Progenitor cell of endocrine pancreas (in vitro differentiated cells): ENCODE measurements around the gene LHB. TPM values are rescaled to one million over a fixed set of nuclear protein-coding genes. Genes with fewer than 3 reads are reported as not detected.
A peak's percentile ranks its signal among the peaks of the same experiment; 100 is the strongest.
"Not testable (repeated sequence)": the region's sequence is repeated elsewhere in the genome, so short reads cannot be mapped to it uniquely, and the experiment has no call there.

ENCODE experiments used
- DNase-seq: peaks from one replicate; pipeline ENCODE4 v3.0.0; 2021; ENCODE audit warnings: low spot score; ENCODE audit not compliant: unreplicated experiment
- H3K27ac Mint-ChIP-seq: 2 replicates; pipeline ENCODE4 v1.8.0; 2021; ENCODE audit warnings: mild to moderate bottlenecking, moderate library complexity, mixed read lengths
- H3K27me3 Mint-ChIP-seq: 2 replicates; pipeline ENCODE4 v1.8.0; 2021; ENCODE audit warnings: mixed read lengths
- H3K36me3 Mint-ChIP-seq: 2 replicates; pipeline ENCODE4 v1.8.0; 2022; ENCODE audit warnings: mixed read lengths; ENCODE audit not compliant: insufficient read depth
- H3K4me1 Mint-ChIP-seq: 2 replicates; pipeline ENCODE4 v1.8.0; 2021; ENCODE audit warnings: low read depth, mixed read lengths
- H3K4me3 Mint-ChIP-seq: 2 replicates; pipeline ENCODE4 v1.8.0; 2021; ENCODE audit warnings: low read depth, mild to moderate bottlenecking, moderate library complexity, mixed read lengths
- H3K9me3 Mint-ChIP-seq: 2 replicates; pipeline ENCODE4 v1.8.0; 2021; ENCODE audit warnings: low read depth, mixed read lengths
- total RNA-seq: library from RNA; stranded (reverse); gene quantifications from 2 replicates; pipeline ENCODE4 v1.2.1, GENCODE V29; 2021
- TF ChIP-seq, protein P1 (sequence below): fragments of 200-600 bp; sonication (generic); IDR thresholded peaks from one replicate; pipeline ENCODE4 v1.5.0; 2021; ENCODE audit warnings: antibody characterized with exemption, mild to moderate bottlenecking; ENCODE audit not compliant: unreplicated experiment

LHB gene
- total RNA-seq, 1 donor from 2014 or later, result not detected

DNA sequence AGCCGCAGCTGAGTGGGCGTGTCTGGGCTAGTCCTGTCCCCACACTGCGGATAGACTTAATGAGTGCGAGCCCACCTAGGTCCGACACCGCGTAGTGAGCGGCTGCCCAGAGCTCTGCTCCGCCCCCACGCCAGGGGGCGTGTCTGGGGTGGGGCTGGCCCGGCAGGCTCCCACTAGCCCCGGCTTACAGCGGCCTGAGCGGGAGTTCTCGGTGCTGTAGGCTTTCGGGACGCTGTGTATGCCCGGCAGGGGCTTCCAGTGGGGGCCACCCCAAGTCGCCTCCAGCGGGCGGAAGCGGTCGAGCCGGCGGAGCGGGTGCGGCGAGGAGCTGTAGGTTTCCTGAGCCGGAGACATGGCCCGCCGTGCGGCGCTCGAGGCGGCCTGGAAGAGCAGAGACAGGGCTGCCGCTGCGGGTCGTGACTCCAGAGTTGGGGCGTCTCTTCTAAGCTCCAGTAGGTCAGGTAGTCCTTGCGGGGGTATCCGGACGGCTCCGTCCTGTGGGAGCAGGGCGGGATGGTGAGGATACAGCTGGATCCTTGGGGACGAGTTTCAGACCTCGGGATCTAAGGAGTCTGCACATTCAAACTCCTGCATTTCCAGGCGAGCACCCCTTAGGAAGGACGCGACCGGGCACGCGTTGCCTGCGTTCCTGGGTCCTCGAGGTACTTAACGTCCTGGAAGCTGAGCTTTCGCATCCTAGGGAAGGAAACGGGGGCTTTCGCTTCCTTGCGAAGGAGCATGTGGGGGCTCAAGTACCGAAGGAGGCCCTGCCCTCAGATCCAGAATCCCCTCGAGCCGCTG, 39.4 kb upstream of the LHB start:
- Mint-ChIP-seq H3K4me1 (peaks cover 4% of the 10 kb centered on the region), H3K27ac (no peak overlapping the region), H3K9me3 (no peaks in the 10 kb centered on the region), H3K36me3 (no peaks in the 10 kb centered on the region), H3K4me3 (peak overlapping the region; percentile 68), H3K27me3 (peaks cover 67% of the 10 kb centered on the region)
- TF ChIP-seq, protein P1, sequence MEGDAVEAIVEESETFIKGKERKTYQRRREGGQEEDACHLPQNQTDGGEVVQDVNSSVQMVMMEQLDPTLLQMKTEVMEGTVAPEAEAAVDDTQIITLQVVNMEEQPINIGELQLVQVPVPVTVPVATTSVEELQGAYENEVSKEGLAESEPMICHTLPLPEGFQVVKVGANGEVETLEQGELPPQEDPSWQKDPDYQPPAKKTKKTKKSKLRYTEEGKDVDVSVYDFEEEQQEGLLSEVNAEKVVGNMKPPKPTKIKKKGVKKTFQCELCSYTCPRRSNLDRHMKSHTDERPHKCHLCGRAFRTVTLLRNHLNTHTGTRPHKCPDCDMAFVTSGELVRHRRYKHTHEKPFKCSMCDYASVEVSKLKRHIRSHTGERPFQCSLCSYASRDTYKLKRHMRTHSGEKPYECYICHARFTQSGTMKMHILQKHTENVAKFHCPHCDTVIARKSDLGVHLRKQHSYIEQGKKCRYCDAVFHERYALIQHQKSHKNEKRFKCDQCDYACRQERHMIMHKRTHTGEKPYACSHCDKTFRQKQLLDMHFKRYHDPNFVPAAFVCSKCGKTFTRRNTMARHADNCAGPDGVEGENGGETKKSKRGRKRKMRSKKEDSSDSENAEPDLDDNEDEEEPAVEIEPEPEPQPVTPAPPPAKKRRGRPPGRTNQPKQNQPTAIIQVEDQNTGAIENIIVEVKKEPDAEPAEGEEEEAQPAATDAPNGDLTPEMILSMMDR, result peak; percentile 39
- DNase-seq, result peak; percentile 51

DNA sequence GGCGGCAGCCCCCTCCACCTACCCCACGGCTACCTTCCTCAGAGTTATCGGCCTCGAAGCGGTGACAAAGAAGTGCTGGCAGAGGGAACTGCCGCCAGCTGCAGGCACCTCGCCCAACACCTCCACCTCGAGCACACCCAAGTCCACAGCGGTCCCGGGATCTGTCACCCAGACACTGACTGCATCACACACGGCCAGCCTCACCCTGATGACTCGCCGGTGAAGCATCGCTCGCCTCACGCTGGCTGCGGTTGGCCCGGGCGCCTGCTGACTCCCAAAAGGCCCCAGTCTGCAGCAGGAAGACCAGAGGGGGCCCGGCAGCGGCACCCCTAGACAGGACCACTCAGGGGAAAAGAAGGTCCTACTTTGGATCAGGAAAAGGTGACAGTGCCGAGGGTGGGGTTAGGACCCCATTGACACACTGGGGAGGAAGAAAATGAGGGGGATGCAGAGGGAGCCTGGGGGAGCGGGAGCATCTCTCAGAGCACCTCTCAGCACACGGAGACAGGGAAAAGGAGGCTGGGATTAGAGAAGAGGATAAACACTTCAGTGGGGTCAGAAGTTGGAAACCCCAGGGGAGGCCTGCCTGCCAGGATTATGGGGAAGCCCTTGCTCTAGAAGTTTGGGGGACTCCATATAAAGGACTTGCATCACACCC, 33.6 kb upstream of the LHB start:
- H3K27me3 Mint-ChIP-seq, result peaks cover 23% of the 10 kb centered on the region
- H3K9me3 Mint-ChIP-seq, H3K4me1 Mint-ChIP-seq, DNase-seq, H3K36me3 Mint-ChIP-seq, H3K27ac Mint-ChIP-seq, H3K4me3 Mint-ChIP-seq: not testable (repeated sequence)

DNA sequence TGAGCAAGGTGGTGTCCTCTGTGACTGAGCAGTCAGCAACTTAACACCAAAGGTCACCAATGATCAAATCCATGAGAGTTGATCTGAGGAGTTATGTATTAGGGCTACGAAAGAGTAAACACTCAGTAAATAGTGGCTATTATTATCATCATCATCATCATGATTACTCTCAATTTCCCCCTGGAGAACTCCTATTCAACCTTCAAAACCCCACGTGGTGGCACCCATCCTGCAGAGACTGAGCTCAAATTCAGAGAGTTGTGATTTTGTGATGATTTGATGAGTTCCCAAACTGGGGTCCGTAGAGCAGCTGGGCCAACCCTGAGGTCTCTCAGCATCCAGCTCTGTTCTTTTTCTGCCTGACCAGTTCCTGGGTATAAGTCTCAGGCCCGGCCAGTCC, 32.9 kb upstream of the LHB start:
- H3K4me3 Mint-ChIP-seq, H3K36me3 Mint-ChIP-seq, H3K9me3 Mint-ChIP-seq, H3K4me1 Mint-ChIP-seq, DNase-seq, H3K27ac Mint-ChIP-seq: not testable (repeated sequence)
- H3K27me3 Mint-ChIP-seq, result peaks cover 17% of the 10 kb centered on the region

DNA sequence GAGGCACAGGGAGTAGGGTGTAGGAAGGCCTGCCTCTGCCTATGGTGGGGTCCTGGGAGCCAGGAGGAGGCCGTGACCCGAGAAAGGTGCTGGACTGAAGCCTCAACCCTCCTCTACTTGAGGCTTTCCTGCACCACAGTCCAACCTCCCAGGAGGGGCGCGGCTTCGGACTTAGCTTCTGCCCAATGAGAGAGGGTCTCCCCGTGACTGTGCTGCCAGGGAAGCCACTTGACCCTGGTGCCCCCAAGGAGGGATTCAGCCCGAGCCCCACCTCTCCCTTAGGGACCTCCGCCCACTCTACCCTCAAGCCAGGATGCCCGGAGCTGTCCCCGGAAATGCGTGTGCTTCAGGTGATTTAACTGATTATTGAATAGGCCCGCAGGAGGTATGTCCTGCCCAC, 32.1 kb upstream of the LHB start, which contains the start of gene CGB8:
TSS of gene CGB8 (minus strand) at position 101 of the 400 bp plus-strand sequence. CDS start 372 bp downstream, outside the sequence.
- H3K4me1 Mint-ChIP-seq, DNase-seq, H3K4me3 Mint-ChIP-seq, H3K9me3 Mint-ChIP-seq, H3K27ac Mint-ChIP-seq, H3K36me3 Mint-ChIP-seq: not testable (repeated sequence)
- H3K27me3 Mint-ChIP-seq, result peaks cover 15% of the 10 kb centered on the region

DNA sequence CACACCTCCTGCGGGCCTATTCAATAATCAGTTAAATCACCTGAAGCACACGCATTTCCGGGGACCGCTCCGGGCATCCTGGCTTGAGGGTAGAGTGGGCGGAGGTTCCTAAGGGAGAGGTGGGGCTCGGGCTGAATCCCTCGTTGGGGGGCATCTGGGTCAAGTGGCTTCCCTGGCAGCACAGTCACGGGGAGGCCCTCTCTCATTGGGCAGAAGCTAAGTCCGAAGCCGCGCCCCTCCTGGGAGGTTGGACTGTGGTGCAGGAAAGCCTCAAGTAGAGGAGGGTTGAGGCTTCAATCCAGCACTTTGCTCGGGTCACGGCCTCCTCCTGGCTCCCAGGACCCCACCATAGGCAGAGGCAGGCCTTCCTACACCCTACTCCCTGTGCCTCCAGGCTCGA, 26.7 kb upstream of the LHB start, which contains the start of gene CGB5:
TSS of gene CGB5 (plus strand) at position 301 of the 400 bp plus-strand sequence. CDS start 362 bp downstream, outside the sequence.
- not testable (repeated sequence) for H3K36me3 Mint-ChIP-seq, H3K4me3 Mint-ChIP-seq, H3K9me3 Mint-ChIP-seq, DNase-seq, H3K27ac Mint-ChIP-seq, H3K4me1 Mint-ChIP-seq
- peaks cover 12% of the 10 kb centered on the region for H3K27me3 Mint-ChIP-seq

DNA sequence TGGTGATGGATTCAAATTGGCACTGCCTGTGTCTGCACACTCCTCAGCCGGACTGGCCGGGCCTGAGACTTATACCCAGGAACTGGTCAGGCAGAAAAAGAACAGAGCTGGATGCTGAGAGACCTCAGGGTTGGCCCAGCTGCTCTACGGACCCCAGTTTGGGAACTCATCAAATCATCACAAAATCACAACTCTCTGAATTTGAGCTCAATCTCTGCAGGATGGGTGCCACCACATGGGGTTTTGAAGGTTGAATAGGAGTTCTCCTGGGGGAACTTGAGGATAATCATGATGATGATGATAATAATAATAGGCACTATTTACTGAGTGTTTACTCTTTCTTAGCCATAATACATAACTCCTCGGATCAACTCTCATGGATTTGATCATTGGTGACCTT, 25.8 kb upstream of the LHB start:
- H3K27me3 Mint-ChIP-seq, result peaks cover 16% of the 10 kb centered on the region
- not testable (repeated sequence) for H3K4me3 Mint-ChIP-seq, DNase-seq, H3K4me1 Mint-ChIP-seq, H3K36me3 Mint-ChIP-seq, H3K9me3 Mint-ChIP-seq, H3K27ac Mint-ChIP-seq

DNA sequence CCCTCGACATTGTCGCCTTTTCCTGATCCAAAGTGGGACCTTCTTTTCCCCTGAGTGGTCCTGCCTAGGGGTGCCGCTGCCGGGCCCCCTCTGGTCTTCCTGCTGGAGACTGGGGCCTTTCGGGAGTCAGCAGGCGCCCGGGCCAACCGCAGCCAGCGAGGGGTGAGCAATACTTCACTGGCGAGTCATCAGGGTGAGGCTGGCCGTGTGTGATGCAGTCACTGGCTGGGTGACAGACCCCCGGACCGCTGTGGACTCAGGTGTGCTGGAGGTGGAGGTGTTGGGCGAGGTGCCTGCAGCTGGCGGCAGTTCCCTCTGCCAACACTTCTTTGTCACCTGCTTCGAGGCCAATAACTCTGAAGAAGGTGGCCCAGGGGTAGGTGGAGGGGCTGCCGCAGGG, 25.3 kb upstream of the LHB start:
- TF ChIP-seq, protein P1, result no peak
- no peak for DNase-seq
- peak overlapping the region; percentile 39 for H3K27ac Mint-ChIP-seq
- H3K27me3 Mint-ChIP-seq, result peaks cover 16% of the 10 kb centered on the region
- no peaks in the 10 kb centered on the region for H3K36me3 Mint-ChIP-seq
- no peaks in the 10 kb centered on the region for H3K4me1 Mint-ChIP-seq
- no peak overlapping the region for H3K4me3 Mint-ChIP-seq
- no peaks in the 10 kb centered on the region for H3K9me3 Mint-ChIP-seq

DNA sequence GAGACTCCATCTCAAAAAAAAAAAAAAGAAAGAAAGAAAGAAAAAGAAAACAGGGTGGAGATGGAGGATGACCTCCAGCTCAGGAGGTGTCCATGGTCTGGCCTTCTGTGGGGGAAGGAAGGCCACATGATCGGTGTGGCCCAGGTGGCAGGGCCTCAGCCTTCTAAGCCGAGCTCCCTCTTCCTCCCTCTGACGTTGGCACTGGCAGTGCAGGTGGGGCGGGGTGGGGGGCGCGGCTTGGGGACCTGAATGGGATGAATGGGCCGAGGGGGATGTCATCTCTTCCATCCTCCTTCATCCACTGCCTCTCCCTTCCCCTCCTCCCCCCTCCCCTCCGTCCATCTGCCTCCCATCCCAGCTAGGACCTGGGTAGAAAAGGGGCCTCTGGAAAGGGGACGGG, 22.8 kb upstream of the LHB start:
- not testable (repeated sequence) for DNase-seq, H3K9me3 Mint-ChIP-seq, H3K4me1 Mint-ChIP-seq, H3K36me3 Mint-ChIP-seq, H3K4me3 Mint-ChIP-seq, H3K27ac Mint-ChIP-seq
- peaks cover 19% of the 10 kb centered on the region for H3K27me3 Mint-ChIP-seq

DNA sequence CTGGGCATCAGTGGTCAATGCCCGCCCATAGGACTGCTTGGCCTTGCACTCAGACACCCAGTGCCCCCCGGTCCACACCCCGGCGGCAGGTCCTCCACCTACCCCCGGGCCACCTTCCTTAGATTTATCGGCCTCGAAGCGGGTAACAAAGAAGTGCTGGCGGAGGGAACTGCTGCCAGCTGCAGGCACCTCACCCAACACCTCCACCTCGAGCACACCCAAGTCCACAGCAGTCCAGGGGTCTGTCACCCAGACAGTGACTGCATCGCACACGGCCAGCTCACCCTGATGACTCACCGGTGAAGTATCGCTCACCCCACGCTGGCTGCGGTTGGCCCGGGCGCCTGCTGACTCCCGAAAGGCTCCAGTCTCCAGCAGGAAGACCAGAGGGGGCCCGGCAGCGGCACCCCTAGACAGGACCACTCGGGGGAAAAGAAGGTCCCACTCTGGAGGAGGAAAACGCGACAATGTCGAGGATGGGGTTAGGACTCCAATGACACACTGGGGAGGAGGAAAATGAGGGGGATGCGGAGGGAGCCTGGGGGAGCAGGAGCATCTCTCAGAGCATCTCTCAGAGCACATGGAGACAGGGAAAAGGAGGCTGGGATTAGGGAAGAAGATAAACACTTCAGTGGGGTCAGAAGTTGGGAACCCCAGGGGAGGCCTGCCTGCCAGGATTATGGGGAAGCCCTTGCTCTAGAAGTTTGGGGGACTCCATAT, 21.8 kb upstream of the LHB start:
- H3K4me3 Mint-ChIP-seq, H3K9me3 Mint-ChIP-seq, H3K27ac Mint-ChIP-seq, H3K4me1 Mint-ChIP-seq, H3K36me3 Mint-ChIP-seq, DNase-seq: not testable (repeated sequence)
- peaks cover 19% of the 10 kb centered on the region for H3K27me3 Mint-ChIP-seq

DNA sequence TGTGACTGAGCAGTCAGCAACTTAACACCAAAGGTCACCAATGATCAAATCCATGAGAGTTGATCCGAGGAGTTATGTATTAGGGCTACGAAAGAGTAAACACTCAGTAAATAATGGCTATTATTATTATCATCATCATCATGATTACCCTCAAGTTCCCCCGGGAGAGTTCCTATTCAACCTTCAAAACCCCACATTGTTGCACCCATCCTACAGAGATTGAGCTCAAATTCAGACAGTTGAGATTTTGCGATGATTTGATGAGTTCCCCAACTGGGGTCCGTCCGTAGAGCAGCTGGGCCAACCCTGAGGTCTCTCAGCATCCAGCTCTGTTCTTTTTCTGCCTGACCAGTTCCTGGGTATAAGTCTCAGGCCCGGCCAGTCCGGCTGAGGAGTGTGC, 21.2 kb upstream of the LHB start:
- DNase-seq, H3K36me3 Mint-ChIP-seq, H3K27ac Mint-ChIP-seq, H3K9me3 Mint-ChIP-seq, H3K4me3 Mint-ChIP-seq, H3K4me1 Mint-ChIP-seq: not testable (repeated sequence)
- peaks cover 18% of the 10 kb centered on the region for H3K27me3 Mint-ChIP-seq
